HG03196 (cell line): ENCODE data around the gene PRTG.
"Not testable (repeated sequence)": the region's sequence is repeated elsewhere in the genome, so short reads cannot be mapped to it uniquely, and the experiment has no call there.

Source experiments
- ATAC-seq: cut with Tn5 transposase; IDR thresholded peaks from one replicate; pipeline ENCODE4 v1.9.1; 2021; ENCODE audit not compliant: unreplicated experiment

PRTG gene

DNA sequence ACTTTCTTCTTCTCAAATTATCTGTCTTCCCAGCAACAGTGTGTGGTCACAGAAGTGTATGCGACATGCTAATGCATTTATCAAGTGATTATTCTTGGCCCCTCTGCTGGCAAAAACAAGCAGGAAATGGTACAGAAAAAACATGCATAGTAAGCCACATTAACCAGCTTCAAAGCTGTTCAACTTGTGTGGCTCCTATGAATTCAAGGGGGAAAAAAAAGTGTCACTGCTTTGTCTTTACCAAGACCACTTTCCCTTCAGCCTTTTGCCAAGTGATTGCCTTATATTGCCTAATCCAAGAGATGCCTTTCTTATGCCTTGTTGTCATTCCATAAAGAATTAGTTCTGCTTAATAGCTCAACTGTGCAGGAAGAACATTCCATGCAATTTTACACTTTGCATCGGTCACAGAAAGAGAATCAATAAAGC is 39.1 kb downstream of the PRTG start:
- ATAC-seq = no peak

DNA sequence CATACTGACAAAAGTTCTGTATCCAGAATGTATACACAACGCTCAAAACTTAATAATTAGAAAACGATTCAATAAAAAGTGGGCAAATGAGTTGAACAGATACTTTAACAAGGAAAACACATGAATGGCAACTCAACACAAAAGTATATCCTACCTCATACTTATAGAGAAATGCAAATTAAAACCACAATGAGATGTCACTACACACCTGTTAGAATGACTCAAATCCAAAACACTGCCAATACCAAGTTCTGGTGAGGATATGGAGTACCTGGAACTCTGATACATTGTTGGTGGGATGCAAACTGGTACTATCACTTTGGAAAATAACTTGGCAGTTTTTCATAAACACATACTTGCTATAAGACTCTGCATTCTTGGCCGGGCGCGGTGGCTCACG is 42.1 kb downstream of the PRTG start:
- ATAC-seq = no peak

DNA sequence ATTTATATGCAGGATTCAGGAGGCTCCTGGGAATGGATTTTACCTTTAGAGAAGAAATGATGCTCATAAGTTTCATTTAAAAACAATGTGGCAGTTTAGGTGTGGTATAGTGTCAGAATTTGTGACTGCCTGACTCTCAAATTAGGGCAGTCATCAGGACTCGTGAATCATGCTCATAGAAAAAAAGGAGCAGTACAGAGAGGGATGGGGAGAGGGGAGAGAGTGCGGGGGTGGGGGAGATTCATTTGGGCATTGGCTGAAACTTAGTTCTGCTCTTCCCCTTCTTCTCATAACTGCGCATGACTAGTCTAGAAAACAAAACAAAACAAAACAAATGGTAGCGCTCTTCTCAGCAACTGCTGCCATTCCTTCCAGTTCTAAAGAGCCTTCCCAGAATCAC is 44.3 kb downstream of the PRTG start:
- no peak for ATAC-seq

DNA sequence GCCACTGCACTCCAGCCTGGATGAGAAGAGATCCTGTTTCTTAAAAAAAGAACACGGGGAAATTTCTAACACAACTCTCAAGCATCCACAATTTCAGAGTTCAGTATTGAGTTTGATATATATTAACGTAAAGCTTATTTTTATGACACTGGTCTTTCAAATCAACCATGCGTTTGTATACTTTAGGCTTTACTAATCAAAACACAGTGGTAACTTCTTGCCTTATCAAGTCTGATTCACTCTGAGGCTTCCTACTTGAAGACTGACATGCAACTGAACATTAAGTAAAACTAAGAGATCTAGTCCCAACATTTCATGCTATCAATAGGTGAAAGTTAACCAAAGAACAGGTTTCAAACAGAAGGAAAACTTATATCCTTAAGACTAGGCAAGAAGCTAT is 46.7 kb downstream of the PRTG start:
- ATAC-seq = no peak

DNA sequence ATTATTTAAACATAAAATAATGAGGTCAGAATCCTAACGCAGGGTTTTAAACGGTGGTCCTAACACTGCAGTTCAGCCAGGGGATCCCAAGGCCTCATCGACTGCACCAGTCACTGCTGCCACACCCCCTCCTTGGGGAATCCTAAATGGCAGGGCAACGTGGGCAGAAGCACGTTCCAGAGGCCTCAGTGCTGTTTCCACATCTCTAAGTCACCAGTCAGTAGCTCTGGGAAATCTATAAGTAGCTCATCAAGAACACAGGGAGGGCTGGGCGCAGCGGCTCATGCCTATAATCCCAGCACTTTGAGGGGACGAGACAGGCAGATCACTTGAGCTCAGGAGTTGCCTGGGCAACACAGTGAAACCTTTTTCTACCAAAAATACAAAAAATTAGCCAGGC is 47.5 kb downstream of the PRTG start:
- ATAC-seq = no peak

DNA sequence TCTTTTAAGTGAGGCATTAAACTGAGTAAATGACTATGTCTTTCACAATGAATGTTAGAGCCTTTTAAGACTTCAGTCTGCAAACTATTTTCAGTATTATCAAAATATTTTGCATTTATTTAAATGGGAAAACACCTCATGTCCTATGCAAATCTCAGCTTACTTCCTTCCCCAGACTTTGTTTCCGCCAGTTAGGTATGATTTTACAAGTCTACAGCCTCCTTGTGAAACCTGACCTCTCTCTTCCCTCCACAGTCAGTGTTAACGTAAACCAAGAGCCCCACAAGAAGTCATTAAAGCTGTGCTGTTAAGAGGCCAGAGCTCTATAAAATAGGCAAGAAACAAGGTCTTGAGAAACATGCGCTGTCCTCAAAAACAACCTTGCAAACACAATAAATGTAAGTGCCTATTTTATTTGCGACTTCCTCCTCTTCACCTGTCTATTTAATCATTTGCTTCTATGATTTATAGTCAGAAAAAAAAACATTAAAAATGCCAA is 48.3 kb downstream of the PRTG start:
- ATAC-seq = peak; percentile 93

DNA sequence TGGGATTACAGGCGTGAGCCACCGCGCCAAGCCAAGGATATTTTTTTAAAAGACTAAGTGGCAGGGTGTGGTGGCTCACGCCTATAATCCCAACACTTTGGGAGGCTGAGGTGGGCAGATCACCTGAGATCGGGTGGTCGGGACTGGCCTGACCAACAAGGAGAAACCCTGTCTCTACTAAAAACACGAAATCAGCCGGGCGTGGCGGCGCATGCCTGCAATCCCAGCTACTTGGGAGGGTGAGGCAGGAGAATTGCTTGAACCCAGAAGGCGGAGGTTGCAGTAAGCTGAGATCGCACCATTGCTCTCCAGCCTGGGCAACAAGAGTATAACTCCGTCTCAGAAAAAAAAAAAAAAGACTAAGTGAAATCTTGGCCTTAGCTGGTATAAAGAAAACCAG is 49.8 kb downstream of the PRTG start:
- not testable (repeated sequence) for ATAC-seq

DNA sequence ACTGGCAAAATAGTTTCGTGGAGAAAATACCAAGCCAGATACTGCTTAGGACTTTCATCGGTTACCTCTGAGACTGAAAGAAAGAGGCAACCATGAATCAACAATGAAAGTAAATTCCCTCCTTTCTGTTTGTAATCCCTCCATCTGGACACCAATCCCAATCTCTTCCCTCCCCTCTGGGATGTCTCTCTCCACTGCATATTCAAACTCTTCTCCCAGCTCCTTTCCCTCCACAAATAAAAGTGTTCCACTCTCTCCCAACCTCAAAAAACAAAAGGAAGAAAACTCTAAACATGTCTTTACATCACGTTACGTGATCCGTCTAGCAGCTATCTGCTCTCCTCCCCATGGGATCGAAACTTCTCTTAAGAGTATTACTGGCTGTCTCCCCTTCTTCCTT is 55.2 kb downstream of the PRTG start:
- no peak for ATAC-seq

DNA sequence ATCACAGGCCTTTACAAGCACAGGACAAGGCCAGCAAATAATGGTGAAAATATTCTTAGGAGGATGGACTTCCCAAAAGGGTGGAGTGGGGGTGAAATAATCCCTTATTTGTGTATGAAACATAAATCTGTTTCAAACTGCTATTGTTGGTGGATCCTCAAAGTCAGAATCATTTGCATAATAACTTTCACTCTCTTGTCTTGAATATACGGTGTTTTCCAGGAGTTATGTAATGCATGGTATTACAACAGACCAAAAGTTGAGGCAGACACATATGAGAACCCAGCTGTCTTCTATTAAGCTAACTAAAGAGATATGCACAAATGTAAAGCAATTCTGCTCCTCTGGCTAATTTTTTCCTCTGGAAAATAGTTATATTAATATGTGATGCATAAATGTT is 57.7 kb downstream of the PRTG start:
- peak; percentile 82 for ATAC-seq

DNA sequence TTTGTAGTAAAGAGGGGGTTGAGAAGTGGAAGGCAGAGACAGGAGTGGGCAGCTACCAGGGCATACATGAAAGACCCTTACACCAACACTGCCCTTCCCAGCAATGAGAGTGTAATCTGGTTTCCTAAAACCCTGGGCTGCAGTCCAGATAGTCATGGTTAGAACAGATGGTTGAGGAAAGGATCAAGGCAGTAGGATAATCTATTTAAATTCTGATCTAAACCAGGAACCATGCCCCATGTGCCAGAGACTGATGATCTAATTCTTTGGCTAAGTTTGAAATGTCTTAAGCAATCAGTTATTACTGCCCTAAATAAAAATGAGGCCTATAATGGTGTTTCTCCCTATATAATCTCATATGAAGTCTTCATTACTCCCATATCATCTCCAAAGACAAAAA is 59.6 kb downstream of the PRTG start:
- ATAC-seq = no peak

DNA sequence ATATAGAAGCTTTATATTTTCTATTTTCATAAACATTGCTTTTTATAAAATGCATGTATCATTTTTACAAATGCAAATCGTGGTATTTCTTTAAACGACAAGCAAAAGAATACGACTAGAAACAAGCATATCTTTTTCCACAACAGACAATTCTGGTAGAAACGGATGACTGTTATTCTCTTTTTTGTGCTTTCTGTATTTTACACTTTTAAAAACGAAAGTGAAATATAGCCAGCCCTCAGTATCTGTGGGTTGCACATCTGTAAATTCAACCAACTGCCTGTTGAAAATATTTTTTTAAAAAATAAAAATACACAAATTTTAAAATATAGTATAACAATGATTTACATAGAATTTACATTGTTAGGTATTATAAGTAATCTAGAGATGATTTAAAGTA is 61.3 kb downstream of the PRTG start:
- ATAC-seq = no peak

DNA sequence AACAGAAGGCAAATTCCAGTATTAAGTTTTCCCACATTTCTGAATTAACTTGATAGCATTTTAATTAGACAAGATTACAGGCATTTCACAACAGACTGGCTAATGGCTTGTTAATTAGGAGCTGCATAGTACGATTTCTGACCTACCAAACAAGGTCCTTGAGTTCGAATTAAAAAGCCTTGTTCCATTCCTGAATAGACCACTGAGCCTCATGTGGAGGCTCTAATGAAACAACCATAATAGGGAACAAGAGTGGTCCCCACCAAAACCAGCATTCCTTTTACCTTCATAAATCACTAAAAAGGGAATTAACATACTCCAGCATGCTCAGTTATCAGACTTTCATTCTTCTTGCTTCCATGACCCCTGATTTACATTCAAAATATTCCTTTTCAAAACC is 66.4 kb downstream of the PRTG start:
- no peak for ATAC-seq

DNA sequence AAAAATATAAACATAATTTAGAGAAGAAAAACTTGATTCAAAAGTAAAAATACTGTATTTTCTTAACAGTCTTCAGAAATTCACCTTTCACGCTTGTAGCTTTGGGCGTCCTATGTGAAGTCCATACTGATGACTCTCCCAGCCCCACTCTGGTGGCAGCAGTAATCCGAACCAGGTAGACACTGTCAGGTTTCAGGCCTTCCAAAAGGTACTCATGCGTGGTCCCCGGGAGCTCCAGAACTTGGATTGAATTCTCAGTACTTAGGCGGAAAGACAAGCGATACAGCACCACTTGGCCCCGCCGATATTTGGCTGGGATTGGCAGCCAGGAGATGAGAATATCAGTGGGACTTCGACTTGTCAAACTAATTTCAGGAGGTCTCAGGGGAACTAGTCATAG is 69.7 kb downstream of the PRTG start:
- ATAC-seq = no peak

DNA sequence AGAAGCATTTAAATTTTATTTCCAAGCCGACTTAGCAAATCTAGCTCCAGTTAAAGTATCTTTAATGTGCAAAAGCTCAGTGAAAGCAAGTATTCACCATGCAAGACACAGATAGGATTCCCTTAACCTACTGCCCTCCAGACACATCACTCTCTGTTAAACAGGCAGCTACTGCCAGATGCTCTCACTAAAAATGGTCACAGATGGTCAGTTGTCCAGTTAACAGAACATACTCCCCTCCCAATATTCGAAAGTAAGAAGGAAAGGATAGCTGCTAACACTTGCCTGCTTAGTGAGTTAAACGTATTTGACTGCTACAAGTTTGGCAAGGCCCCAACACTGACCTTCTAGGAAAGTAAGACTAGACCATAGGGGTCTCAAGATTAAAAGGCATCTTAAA is 73.7 kb downstream of the PRTG start:
- ATAC-seq = no peak

DNA sequence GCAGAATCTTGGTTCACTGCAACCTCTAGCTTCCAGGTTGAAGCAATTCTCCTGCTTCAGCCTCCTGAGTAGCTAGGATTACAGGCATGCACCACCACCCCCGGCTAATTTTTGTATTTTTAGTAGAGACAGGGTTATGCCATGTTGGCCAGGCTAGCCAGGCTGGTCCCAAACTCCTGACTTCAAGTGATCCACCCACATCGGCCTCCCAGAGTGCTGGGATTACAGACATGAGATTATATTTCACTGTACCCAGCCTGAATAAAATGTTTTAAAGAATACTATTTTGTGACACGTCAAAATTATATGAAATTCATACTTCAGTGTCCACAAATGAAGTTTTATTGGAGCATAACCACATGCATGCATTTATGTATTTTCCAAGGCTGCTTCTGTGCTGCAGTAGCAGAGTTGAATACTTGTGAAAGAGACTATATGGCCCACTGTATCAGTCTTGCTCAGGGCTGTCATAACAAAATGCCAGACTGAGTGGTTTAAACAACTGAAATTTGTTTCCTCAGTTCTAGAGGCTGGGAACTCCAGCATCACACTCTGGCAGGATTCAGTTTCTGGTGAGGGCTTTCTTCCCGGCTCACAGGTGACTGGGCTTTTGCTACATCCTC is 77.2 kb downstream of the PRTG start:
- no peak for ATAC-seq

DNA sequence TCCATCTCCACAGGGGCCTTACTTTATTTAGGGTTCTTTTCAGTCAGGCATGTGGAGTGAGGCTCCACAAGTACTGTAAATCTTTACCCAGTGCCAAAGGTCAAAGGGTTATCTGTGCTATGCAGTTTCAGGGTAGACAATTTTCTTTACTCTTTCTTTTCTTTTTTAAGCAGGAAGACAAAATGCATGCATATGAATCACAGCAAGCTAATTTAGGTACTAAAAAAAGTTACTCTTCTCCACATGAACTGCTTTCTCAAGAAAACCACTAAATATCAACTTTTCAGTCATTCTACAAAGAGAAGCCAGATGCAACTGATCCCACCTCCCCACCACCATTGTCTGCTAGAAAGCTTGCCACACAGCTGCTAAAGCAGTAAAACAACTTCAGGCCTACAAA is 81.5 kb downstream of the PRTG start:
- no peak for ATAC-seq

DNA sequence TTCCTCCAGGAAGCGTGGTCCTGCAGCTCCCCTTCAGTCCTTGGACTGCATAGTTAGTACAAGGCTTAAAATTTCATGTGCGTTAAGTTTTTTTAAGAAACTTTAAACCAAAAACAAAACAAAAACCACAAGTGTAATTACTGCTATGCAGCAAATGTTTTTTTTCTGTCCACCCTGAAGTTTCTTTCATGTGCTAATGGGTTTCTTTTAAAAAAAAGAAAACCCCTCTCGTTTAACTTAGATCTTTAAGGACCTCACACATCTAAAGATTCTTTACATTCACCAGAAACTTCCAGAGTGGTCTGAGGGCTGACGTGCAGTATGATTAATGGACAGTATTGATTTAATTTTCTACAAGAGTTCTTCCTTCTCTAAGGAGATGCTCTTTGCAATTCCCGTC is 82.8 kb downstream of the PRTG start:
- ATAC-seq = no peak

DNA sequence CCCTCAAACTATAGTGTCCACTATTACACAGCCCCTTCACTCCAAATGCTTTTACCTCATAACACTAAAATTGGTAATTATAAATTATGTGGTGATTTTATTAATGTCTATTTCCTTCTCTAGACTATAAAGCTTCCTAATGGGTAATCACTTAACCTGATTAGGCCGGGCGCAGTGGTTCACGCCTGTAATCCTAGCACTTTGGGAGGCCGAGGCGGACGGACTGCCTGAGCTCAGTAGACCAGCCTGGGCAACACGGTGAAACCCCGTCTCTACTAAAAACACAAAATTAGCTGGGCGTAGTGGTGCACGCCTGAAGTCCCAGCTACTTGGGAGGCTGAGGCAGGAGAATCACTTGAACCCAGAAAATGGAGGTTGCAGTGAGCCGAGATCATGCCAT is 83.5 kb downstream of the PRTG start:
- no peak for ATAC-seq

DNA sequence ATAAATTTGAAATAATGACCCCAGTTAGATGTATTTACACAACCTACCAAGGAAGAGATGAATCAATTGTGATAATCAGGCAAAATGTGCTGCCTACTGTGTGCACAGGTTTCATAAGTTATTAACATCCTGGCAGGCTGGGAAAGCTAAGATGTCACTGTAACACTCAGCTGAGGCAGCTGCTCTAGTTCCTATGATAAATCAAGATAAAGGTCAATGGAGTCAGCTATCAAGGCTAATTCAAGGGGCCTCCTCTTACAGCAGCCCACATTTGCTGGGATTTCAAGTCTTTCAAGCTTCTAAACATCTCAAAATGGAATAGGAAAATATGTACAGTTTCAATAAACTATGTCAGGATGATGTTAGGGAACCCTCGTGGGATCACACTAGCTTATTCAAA is 84.1 kb downstream of the PRTG start:
- no peak for ATAC-seq

DNA sequence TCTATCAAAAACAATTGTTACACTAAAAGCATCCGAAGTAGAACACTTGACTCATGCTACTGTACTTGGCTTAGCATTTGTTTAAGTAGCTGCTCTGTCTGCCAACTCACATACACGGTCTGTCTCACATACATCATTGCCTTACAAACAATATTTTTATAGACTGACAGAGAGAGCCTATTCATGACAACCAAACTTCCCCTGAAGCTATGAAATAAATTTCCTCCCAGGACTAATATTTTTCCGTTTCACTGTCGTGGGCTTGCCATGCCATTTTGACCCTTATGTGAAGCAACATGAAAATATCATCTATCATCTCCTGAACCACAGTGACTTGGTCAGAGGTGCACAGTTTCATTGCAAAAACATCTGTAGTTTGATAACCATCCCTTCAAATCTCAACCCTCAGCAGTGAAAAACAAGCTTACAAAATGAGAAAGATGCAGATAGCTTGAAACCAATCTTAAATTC is 88.4 kb downstream of the PRTG start:
- ATAC-seq = no peak

DNA sequence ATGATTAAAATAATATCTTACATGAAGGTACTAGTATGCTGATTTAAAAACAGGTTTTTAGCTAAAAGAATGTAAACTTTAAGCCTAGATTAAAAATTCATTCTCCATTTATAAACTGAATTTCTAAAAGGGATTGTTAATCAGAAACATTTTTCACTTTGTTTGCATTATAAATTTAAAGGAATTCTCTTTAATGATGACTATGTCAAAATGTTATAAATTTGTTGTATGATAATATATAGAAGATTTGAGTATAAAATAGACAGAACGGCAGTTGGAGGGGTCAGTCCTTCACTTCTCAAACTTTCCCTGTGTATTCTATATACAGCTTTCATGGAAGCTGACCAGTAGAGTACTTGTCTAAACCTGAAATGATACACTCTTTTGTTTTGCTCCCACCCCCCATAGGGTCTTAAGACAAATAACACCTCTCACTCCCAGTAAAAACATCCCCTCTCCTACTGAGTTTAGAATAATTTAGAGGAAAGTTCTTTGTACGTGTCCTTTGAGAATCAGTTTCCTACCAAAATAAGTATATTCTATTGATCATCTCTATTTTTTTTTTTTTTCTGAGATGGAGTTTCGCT is 90.0 kb downstream of the PRTG start:
- ATAC-seq = no peak

DNA sequence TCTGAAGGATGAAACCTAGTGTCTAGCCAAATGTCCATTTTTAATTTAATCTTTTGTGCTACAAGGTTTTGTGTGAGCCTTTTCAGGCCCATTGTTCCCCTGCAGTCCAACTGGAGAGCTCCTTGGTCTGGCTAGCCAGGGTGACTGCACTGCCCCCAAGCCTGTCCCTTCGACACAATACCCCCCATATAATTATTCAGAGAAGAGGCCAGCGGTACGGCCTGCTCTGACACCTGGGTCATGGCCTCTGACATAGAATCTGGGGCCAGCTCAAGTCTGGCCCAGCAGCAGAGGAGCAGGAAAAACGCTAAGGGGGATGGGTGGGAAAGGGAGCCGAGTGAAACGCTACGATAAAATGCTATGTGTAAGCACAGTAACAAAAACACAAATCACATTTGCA is 90.6 kb downstream of the PRTG start:
- ATAC-seq = no peak

DNA sequence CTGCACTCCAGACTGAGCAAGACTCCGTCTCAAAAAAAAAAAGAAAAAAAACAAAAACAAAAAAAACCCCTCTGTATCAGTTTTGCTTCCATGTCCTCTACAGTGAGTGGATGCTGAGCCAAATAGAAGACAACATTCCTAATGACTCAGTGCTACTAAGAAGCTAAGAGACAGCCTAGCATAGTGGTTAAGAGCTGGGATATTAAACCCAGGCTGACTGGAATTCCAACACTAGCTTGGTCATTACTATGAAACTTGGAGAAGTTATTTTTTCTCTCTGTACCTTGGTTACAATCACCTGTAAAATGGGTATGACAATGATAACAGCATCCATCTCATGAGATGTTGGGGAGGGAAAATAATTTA is 93.9 kb downstream of the PRTG start:
- ATAC-seq = no peak
